ENCODE data around the gene DGKI. TPM values are rescaled to one million over a fixed set of nuclear protein-coding genes. Genes with fewer than 3 reads are reported as not detected.
A peak's percentile ranks its signal among the peaks of the same experiment; 100 is the strongest.

Gene DGKI
- total and polyA plus RNA-seq, 4 donors, result 0.03 to 1.5 (median 0.33) TPM

GRCh38 chr7:137585591-137585990 lies 261.2 kb downstream of the DGKI start:
- Histone ChIP-seq H3K9me3 (ENCODE audit: control insufficient read depth in 4 of 4, insufficient read depth in 3 of 4, low read length in 3 of 4) (no peaks in the 10 kb centered on the region), H3K27me3 (ENCODE audit: control insufficient read depth in 3 of 3, insufficient read depth in 3 of 3, low read length in 2 of 3) (no peaks in the 10 kb centered on the region), H3K36me3 (ENCODE audit: control insufficient read depth in 4 of 4, insufficient read depth in 4 of 4, low read length in 4 of 4) (no peaks in the 10 kb centered on the region), H3K9ac (ENCODE audit: insufficient read depth in 1 of 2, low read length in 2 of 2) (no peak overlapping the region), H3K4me1 (ENCODE audit: control insufficient read depth in 5 of 5, insufficient read depth in 5 of 5, low read length in 5 of 5) (no peaks in the 10 kb centered on the region), H3K27ac (ENCODE audit: low read depth in 1 of 2, low read length in 1 of 2) (no peak overlapping the region), H3K4me3 (no peak overlapping the region)
- no peak for ATAC-seq (ENCODE audit: insufficient read depth, low FRiP score)
- no peak for TF ChIP-seq CTCF (IDR thresholded peaks at IDR 0.05; ENCODE audit: control extremely low read depth, extremely low read depth)
- DNase-seq, result no peak
- WGBS, 2 donors, result 72 to 74% methylated on average over 3 of the region's 3 CpGs

- no peaks in the 10 kb centered on the region for H3K36me3 ChIP-seq (ENCODE audit: control insufficient read depth in 4 of 4, insufficient read depth in 4 of 4, low read length in 4 of 4)
- TF ChIP-seq CTCF (IDR thresholded peaks at IDR 0.05; ENCODE audit: control extremely low read depth, extremely low read depth), result no peak
- peak in 2 of 3 donors; percentile 3 to 18 for DNase-seq
- no peaks in the 10 kb centered on the region for H3K4me1 ChIP-seq (ENCODE audit: control insufficient read depth in 5 of 5, insufficient read depth in 5 of 5, low read length in 5 of 5)
- no peaks in the 10 kb centered on the region for H3K9me3 ChIP-seq (ENCODE audit: control insufficient read depth in 4 of 4, insufficient read depth in 3 of 4, low read length in 3 of 4)
- ATAC-seq (ENCODE audit: insufficient read depth, low FRiP score), result no peak
- no peak overlapping the region for H3K9ac ChIP-seq (ENCODE audit: insufficient read depth in 1 of 2, low read length in 2 of 2)
- no peak overlapping the region for H3K27ac ChIP-seq (ENCODE audit: low read depth in 1 of 2, low read length in 1 of 2)
- H3K4me3 ChIP-seq, result no peak overlapping the region
- 65 to 78% methylated on average over 1 of the region's 1 CpG for WGBS, 2 donors
- H3K27me3 ChIP-seq (ENCODE audit: control insufficient read depth in 3 of 3, insufficient read depth in 3 of 3, low read length in 2 of 3), result no peaks in the 10 kb centered on the region
Measured at GRCh38 chr7:137583172-137583571, 263.6 kb downstream of the DGKI start.

GRCh38 chr7:137579913-137580640 lies 266.7 kb downstream of the DGKI start:
- H3K9me3 ChIP-seq (ENCODE audit: control insufficient read depth in 4 of 4, insufficient read depth in 3 of 4, low read length in 3 of 4), result no peaks in the 10 kb centered on the region
- no peaks in the 10 kb centered on the region for H3K36me3 ChIP-seq (ENCODE audit: control insufficient read depth in 4 of 4, insufficient read depth in 4 of 4, low read length in 4 of 4)
- H3K4me1 ChIP-seq (ENCODE audit: control insufficient read depth in 5 of 5, insufficient read depth in 5 of 5, low read length in 5 of 5), result no peaks in the 10 kb centered on the region
- no peak overlapping the region for H3K9ac ChIP-seq (ENCODE audit: insufficient read depth in 1 of 2, low read length in 2 of 2)
- peak overlapping the region in 1 of 2 donors; percentile 9 for H3K27ac ChIP-seq (ENCODE audit: low read depth in 1 of 2, low read length in 1 of 2)
- H3K4me3 ChIP-seq, result no peak overlapping the region
- 69 to 80% methylated on average over 2 of the region's 2 CpGs for WGBS, 2 donors
- DNase-seq (peak in 1 of 3 donors; percentile 29), ATAC-seq (ENCODE audit: insufficient read depth, low FRiP score) (no peak)
- no peaks in the 10 kb centered on the region for H3K27me3 ChIP-seq (ENCODE audit: control insufficient read depth in 3 of 3, insufficient read depth in 3 of 3, low read length in 2 of 3)
- no peak for TF ChIP-seq CTCF (IDR thresholded peaks at IDR 0.05; ENCODE audit: control extremely low read depth, extremely low read depth)

GRCh38 chr7:137578541-137578940 lies 268.2 kb downstream of the DGKI start:
- H3K9me3 ChIP-seq (ENCODE audit: control insufficient read depth in 4 of 4, insufficient read depth in 3 of 4, low read length in 3 of 4), result no peaks in the 10 kb centered on the region
- ATAC-seq (ENCODE audit: insufficient read depth, low FRiP score), result no peak
- DNase-seq, result no peak
- 76 to 81% methylated on average over 4 of the region's 4 CpGs for WGBS, 2 donors
- no peak overlapping the region for H3K27ac ChIP-seq (ENCODE audit: low read depth in 1 of 2, low read length in 1 of 2)
- H3K27me3 ChIP-seq (ENCODE audit: control insufficient read depth in 3 of 3, insufficient read depth in 3 of 3, low read length in 2 of 3), result no peaks in the 10 kb centered on the region
- H3K9ac ChIP-seq (ENCODE audit: insufficient read depth in 1 of 2, low read length in 2 of 2), result no peak overlapping the region
- TF ChIP-seq CTCF (IDR thresholded peaks at IDR 0.05; ENCODE audit: control extremely low read depth, extremely low read depth), result no peak
- no peak overlapping the region for H3K4me3 ChIP-seq
- H3K4me1 ChIP-seq (ENCODE audit: control insufficient read depth in 5 of 5, insufficient read depth in 5 of 5, low read length in 5 of 5), result no peaks in the 10 kb centered on the region
- no peaks in the 10 kb centered on the region for H3K36me3 ChIP-seq (ENCODE audit: control insufficient read depth in 4 of 4, insufficient read depth in 4 of 4, low read length in 4 of 4)

All from lung (tissue), 12 donors.